Measurements from ENCODE around the gene SLAMF9.

GRCh38 chr1:159990005-159990404 lies 36.0 kb upstream of the SLAMF9 start:
- TF ChIP-seq EZH2 (IDR thresholded peaks at IDR 0.05; ENCODE audit: insufficient read depth, poor library complexity, severe bottlenecking) (no peak), EZH2phosphoT487 (IDR thresholded peaks at IDR 0.05; ENCODE audit: insufficient read depth, low read depth) (no peak)
